Measurements from ENCODE around the gene CCDC88C. TPM values are rescaled to one million over a fixed set of nuclear protein-coding genes. Genes with fewer than 3 reads are reported as not detected.
A peak's percentile ranks its signal among the peaks of the same experiment; 100 is the strongest.

Gene CCDC88C
- total and polyA plus RNA-seq, 12 donors = 2.2 to 8.4 (median 4.9) TPM

DNA sequence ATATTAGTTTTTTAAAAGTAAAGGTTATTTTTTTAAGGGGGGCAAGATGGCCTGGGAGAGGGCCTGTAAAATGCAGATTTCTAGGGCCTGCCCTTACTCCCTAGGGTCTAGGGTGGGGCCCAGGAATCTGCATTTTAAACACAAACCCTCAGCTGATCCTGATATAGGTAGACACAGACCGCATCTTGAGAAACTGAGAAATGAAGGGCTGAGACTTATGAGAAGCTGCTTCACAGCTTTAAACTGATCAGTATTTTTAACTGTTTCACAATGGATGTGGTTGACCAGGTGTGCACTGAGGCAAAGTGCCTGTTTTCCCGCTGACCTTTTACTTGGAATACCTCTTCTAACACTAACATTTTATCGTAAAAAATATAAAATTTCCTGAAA, 84.0 kb downstream of the CCDC88C start:
- peaks cover 5 to 44% (median 36%) of the 10 kb centered on the region in 9 donors for H3K4me1 ChIP-seq
- H3K27ac ChIP-seq = no peak overlapping the region
- intact Hi-C loops (cut with DNase I) = loop anchor here in 1 of 10 donors (2.0 kb wide), 1 partner anchor 17 kb away; no protein-coding TSS in a partner anchor
- H3K4me3 ChIP-seq = no peak overlapping the region
- H3K36me3 ChIP-seq = peaks cover 0 to 46% (median 0%) of the 10 kb centered on the region in 9 donors
- H3K9me3 ChIP-seq = no peaks in the 10 kb centered on the region
- ATAC-seq = no peak
- TF ChIP-seq, protein P1, sequence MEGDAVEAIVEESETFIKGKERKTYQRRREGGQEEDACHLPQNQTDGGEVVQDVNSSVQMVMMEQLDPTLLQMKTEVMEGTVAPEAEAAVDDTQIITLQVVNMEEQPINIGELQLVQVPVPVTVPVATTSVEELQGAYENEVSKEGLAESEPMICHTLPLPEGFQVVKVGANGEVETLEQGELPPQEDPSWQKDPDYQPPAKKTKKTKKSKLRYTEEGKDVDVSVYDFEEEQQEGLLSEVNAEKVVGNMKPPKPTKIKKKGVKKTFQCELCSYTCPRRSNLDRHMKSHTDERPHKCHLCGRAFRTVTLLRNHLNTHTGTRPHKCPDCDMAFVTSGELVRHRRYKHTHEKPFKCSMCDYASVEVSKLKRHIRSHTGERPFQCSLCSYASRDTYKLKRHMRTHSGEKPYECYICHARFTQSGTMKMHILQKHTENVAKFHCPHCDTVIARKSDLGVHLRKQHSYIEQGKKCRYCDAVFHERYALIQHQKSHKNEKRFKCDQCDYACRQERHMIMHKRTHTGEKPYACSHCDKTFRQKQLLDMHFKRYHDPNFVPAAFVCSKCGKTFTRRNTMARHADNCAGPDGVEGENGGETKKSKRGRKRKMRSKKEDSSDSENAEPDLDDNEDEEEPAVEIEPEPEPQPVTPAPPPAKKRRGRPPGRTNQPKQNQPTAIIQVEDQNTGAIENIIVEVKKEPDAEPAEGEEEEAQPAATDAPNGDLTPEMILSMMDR (IDR thresholded peaks at IDR 0.05) = no peak
- peaks cover 0 to 45% (median 0%) of the 10 kb centered on the region in 7 donors for H3K27me3 ChIP-seq
- no peak for DNase-seq
- WGBS, 2 donors = 96% methylated on average over 3 of the region's 3 CpGs

GRCh38 chr14:91332986-91333649, 84.5 kb downstream of the CCDC88C start:
- Histone ChIP-seq H3K4me3 (no peak overlapping the region), H3K27ac (no peak overlapping the region), H3K4me1 (peaks cover 5 to 48% (median 36%) of the 10 kb centered on the region in 9 donors), H3K9me3 (no peaks in the 10 kb centered on the region), H3K27me3 (peaks cover 0 to 44% (median 0%) of the 10 kb centered on the region in 7 donors), H3K36me3 (peaks cover 0 to 40% (median 0%) of the 10 kb centered on the region in 9 donors)
- intact Hi-C loops (cut with DNase I) = no loop called here
- TF ChIP-seq, protein P1 (IDR thresholded peaks at IDR 0.05) = no peak
- 71 to 74% methylated on average over 17 of the region's 17 CpGs for WGBS, 2 donors
- DNase-seq (no peak), ATAC-seq (no peak)

DNA sequence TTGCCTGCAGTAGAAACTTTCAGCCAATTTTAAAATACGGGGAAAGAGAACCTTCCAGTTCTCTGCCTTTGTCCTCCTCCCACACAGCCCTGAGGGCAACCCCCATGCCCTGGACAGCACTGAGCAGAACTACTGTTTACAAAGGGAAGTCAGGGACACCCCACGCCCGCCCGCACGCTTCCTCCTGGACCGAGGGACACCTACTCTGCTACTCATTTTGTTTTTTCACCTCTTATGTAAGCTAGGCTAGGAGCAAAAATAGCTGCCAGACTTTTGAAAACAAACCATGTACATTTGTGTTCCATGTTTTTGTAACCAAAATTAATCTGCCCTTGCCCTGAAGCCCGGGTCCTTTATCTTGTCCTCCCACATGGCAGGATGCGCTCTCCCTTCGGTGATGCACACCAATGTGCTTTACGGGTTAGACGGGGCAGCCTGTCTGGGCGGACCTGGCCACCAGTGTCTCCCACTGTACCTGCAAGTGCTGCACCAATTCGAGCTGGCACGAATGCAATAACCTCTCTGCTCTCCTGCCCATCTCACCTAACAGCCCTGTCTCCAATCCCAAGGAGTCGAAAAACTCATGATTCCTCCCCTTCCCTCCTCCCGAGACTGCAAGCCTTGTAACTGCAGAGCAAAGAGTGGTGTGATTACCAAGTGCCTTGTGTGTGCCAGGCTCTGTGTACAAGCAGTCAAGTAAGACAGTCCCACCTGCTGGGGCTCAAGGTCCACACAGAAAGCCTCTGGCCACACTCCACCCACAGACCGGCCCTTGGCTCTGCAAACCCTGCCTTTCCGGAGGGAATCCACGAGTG, 85.2 kb downstream of the CCDC88C start:
- Histone ChIP-seq H3K27ac (no peak overlapping the region), H3K4me3 (no peak overlapping the region), H3K36me3 (peaks cover 0 to 33% (median 0%) of the 10 kb centered on the region in 9 donors), H3K9me3 (no peaks in the 10 kb centered on the region), H3K4me1 (peaks cover 5 to 54% (median 41%) of the 10 kb centered on the region in 9 donors), H3K27me3 (peaks cover 0 to 42% (median 0%) of the 10 kb centered on the region in 7 donors)
- intact Hi-C loops (cut with DNase I) = no loop called here
- WGBS, 2 donors = 56 to 58% methylated on average over 19 of the region's 19 CpGs
- TF ChIP-seq, protein P1 (IDR thresholded peaks at IDR 0.05) = no peak
- ATAC-seq = peak in 5 of 8 donors; percentile 31 to 53 (median 39)
- no peak for DNase-seq

GRCh38 chr14:91331721-91332120, 85.9 kb downstream of the CCDC88C start:
- ATAC-seq = no peak
- WGBS, 2 donors = 70 to 78% methylated on average over 3 of the region's 3 CpGs
- Histone ChIP-seq H3K9me3 (no peaks in the 10 kb centered on the region), H3K4me1 (peaks cover 5 to 61% (median 48%) of the 10 kb centered on the region in 9 donors), H3K27ac (no peak overlapping the region), H3K36me3 (peaks cover 0 to 26% (median 0%) of the 10 kb centered on the region in 9 donors), H3K4me3 (no peak overlapping the region), H3K27me3 (peaks cover 0 to 37% (median 0%) of the 10 kb centered on the region in 7 donors)
- no peak for DNase-seq
- intact Hi-C loops (cut with DNase I) = no loop called here
- TF ChIP-seq, protein P1 (IDR thresholded peaks at IDR 0.05) = no peak

Data from heart right ventricle (tissue), 16 donors.